GM18519 (cell line): Measurements from ENCODE around the gene XBP1.
"Not testable (repeated sequence)": the region's sequence is repeated elsewhere in the genome, so short reads cannot be mapped to it uniquely, and the experiment has no call there.

Experiments used
- ATAC-seq: cut with Tn5 transposase; IDR thresholded peaks from one replicate; pipeline ENCODE4 v1.9.1; 2021; ENCODE audit warnings: mild to moderate bottlenecking, moderate library complexity; ENCODE audit not compliant: unreplicated experiment, low FRiP score

XBP1 gene

GRCh38 chr22:28754512-28754911 is 45.9 kb downstream of the XBP1 start:
- not testable (repeated sequence) for ATAC-seq

DNA sequence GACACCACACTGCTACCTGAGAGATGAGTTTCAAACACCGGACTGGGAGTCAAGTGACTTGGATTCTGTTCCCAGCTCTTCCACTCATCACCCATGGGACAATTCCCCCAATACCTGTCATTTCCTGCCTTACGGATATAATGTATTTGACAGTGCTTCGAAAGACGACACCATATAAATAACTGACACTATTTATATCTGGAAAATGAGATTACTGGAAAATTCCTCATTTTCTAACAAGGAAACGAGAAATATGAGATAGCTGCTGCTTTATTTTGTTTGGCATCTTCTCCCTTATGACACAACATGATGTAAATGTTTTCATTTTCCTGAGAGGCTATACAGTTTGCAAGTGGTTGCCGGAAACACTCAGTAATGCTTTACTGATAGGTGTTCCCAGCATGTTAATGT is 49.9 kb downstream of the XBP1 start:
- no peak for ATAC-seq
